Ramos (cell line): ENCODE measurements around the gene CRY2.
"Not testable (repeated sequence)": the region's sequence is repeated elsewhere in the genome, so short reads cannot be mapped to it uniquely, and the experiment has no call there.

ENCODE experiments used
- in situ Hi-C: fragments of 300-500 bp; cut with MboI; formaldehyde crosslinking; loops from one replicate; pipeline ENCODE4 v1.14.3; 2022; ENCODE audit warnings: low sequenced_read_pairs; ENCODE audit not compliant: unreplicated experiment

Gene CRY2

GRCh38 chr11:45895553-45896259 is 48.4 kb downstream of the CRY2 start:
- in situ Hi-C loops = no loop called here

DNA sequence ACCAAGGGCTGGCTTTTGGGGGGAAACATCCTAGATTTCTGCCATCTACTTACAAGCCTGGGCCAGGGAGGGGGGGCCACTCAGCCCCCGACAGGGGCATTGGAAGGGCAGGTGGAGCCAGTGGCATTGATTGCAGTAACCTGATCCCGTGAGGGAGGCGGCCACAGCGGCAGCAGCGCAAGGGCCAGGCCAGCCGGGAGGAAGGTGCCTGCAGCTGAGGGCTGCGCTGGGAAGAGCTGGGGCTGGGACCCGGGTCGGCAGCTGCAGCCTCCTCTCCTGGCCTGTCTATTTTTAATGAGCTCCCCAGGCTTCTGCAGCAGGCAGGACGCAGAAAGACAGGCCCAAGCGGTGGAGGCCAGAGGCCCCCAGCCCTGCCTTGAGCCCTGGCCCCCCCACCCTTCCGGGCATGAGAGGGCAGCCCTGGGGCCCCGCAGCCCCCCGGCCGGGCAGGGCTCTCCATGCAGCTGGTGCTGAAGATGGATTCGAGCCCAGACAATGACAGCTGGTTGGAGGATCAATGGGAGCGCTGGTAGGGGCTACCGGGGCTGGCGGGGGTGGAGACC is 49.2 kb downstream of the CRY2 start:
- in situ Hi-C loops = no loop called here

- in situ Hi-C loops = no loop called here
Measured at GRCh38 chr11:45897556-45897955, 50.3 kb downstream of the CRY2 start.

- in situ Hi-C loops = no loop called here
Measured at GRCh38 chr11:45899086-45899447, 51.8 kb downstream of the CRY2 start.

GRCh38 chr11:45899448-45900174 is 52.3 kb downstream of the CRY2 start:
- in situ Hi-C loops = no loop called here

DNA sequence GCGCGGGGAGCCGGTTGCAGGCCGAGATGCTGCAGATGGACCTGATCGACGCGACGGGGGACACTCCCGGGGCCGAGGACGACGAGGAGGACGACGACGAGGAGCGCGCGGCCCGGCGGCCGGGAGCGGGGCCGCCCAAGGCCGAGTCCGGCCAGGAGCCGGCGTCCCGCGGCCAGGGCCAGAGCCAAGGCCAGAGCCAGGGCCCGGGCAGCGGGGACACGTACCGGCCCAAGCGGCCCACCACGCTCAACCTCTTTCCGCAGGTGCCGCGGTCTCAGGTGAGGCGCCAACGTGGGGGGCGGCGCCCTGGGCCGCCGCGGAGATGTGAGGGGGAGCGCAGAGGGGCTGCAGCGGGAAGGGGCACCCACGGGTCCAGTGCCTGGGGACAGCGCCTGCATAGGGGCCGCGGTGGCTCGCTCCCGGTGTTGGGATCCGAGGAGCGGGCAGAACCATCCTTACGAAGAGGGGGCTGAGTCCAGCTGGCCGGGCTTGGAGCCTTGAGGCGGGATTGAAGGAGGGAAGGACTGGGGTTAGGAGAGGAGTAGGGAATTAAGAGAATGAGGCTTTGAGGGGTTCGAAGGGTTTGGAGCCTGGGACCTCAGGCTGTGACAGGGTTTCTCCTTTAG is 53.0 kb downstream of the CRY2 start:
- in situ Hi-C loops = not testable (repeated sequence)

DNA sequence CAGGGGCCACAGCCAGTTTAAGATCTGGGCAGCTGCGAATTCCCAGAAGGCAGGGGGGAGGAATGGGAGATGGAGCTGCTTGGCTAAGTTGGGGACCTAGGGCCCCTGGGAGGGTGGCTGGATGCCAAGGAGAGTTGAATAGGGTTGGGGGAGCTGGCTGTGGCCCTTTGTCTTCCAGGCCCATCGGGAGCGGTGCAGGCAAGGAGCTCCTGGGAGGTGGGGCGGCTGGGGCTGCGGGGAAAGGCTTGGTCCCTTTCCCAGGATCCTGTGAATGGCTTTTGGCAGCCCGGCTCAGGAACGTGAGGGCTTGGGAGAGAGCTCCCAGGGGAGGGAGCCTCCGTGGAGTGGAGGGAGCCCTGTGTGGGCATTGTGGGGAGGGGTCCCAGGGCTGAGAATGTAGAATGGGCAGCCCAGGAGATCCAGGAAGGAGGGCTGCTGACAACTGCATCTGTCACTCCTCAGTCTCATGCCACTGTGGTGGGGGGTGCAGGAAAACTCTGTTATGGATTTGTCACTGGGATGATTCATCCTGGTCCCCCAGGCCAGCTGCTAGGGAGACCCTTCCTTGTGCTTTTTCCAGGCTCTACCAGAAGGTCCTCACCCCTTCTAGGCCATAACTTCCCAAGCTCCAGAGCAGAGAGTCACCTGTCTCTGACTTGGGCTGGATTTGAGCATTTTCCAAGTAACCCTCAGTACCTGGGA is 53.8 kb downstream of the CRY2 start:
- in situ Hi-C loops = no loop called here

- in situ Hi-C loops = no loop called here
Measured at GRCh38 chr11:45901626-45902025, 54.4 kb downstream of the CRY2 start.

DNA sequence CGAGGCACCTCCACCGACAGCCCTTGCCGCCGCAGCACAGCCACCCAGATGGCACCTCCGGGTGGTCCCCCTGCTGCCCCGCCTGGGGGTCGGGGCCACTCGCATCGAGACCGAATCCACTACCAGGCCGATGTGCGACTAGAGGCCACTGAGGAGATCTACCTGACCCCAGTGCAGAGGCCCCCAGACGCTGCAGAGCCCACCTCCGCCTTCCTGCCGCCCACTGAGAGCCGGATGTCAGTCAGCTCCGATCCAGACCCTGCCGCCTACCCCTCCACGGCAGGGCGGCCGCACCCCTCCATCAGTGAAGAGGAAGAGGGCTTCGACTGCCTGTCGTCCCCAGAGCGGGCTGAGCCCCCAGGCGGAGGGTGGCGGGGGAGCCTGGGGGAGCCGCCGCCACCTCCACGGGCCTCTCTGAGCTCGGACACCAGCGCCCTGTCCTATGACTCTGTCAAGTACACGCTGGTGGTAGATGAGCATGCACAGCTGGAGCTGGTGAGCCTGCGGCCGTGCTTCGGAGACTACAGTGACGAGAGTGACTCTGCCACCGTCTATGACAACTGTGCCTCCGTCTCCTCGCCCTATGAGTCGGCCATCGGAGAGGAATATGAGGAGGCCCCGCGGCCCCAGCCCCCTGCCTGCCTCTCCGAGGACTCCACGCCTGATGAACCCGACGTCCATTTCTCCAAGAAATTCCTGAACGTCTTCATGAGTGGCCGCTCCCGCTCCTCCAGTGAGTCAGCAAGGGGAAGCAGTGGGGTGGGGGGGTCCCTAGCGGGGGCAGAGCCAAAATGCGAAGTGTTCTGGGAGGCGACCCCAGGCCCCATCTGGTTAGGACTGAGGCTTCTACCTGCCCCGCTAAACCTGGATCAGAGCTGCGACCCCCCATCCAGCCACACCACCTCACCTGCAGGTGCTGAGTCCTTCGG is 55.4 kb downstream of the CRY2 start:
- in situ Hi-C loops = no loop called here

GRCh38 chr11:45904309-45904915 is 57.1 kb downstream of the CRY2 start:
- in situ Hi-C loops = no loop called here

DNA sequence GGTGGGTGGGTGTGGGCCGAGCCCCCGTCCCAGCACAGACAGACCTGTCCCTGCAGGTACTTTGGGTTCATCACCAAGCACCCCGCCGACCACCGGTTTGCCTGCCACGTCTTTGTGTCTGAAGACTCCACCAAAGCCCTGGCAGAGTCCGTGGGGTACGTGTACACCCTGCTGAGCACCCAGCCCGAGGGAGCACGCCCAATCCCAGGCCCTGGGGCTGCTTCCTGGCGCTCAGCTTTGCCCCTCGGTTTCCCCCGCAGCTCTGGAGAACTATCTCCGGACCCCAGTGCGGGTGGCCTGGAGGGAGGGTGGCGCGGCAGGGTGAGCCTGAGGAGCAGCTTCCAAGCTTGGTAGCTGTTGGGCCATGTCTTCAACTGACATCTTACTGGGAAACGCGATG is 57.8 kb downstream of the CRY2 start:
- in situ Hi-C loops = no loop called here

GRCh38 chr11:45905576-45905975 is 58.3 kb downstream of the CRY2 start:
- in situ Hi-C loops = not testable (repeated sequence)

DNA sequence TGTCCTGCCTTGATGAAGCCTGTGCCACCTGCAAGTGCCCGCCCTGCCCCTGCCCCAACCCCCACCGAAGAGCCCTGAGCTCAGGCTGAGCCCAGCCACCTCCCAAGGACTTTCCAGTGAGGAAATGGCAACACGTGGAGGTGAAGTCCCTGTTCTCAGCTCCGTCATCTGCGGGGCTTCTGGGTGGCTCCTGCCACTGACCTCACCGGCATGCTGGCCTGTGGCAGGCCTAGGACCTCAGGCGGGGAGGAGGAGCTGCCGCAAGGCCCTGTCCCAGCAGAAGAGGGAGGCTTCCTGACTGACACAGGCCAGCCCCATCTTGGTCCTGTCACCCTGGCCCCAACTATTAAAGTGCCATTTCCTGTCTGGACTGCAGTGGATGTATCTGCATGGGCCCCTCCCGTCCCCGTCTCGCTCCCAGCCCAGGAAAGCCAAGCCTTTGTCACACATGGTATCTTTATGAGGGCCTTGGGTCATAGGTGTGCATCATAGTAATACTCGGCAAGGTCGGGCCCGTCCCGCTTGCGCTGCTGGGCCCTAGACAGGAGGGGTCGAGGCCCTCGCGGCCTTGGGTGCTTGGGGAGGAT is 58.9 kb downstream of the CRY2 start:
- in situ Hi-C loops = no loop called here

GRCh38 chr11:45906965-45907611 is 59.8 kb downstream of the CRY2 start, which contains the start of gene FREY1:
TSS of gene FREY1 (minus strand) at chr11:45907271. CDS start at chr11:45907245, 26 bp downstream.
- in situ Hi-C loops = no loop called here

GRCh38 chr11:45907911-45908370 is 60.7 kb downstream of the CRY2 start:
- in situ Hi-C loops = no loop called here

DNA sequence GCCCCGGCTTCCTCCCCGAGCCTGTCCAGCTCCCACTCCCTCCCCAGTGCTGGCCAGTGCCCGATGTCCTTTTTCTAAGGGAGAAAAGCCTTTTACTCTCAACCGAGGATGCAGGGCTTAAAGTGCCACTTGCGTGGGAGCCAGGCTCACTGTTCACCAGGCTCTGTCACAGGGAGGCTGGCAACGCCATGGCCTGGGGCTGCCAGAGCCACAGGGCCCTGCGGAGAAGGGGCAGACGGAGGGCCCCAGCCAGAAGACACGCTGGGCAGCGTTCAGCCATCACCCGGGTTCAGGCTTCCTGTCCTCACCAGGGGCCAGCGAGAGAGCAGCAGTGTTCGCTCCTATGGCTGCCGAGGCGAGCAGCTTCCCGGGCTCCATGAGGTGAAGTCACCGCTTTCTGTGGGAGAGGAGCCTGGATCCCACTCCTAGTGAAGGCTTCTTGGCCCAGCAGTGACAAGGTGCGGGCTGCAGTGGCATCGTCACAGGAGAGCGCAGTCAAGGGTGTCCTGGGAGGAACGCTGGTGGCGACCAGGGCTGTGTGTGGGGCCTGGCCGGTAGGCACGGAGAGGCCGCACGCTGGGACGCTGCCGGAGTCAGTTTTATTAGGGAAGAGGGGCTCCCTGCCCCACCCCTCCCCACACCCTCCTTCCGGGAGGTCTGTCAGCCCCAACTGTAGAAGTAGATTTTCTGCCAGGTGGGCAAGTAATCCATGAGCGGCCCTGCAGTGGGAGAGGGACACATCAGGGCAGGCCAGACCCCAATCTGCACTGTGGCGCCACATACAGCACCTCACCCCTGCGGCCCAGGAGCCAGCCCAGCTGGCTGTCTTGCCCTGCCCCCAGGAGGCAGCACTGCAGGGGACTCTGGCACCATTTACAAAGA is 62.6 kb downstream of the CRY2 start:
- in situ Hi-C loops = no loop called here

DNA sequence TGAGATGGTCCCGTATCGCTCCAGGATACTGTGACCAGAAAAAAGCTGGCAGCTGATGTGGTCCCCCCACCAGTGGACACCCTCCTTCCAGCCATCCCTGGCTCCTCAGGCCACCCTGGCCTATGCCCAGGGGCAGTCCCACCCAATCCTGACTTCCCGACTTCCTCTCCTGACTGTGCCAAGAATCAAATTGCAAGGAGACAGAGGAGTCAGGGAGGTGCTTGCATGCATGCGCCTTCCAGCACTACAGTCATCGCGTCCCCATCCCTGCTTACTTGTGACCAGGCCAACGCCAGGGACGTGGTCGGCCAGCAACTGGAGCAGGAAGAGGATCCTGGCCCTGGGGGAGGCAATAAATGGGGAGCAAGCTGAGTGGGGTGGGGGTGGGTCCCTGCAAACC is 63.3 kb downstream of the CRY2 start:
- in situ Hi-C loops = no loop called here
